Measurements from ENCODE around the gene MSRB2. TPM values are rescaled to one million over a fixed set of nuclear protein-coding genes. Genes with fewer than 3 reads are reported as not detected.

MSRB2 gene
- total and polyA plus RNA-seq, 12 donors, result 57.1 to 230 (median 175) TPM

- 91 to 95% methylated on average over 3 of the region's 3 CpGs for WGBS, 2 donors
- ATAC-seq, result no peak
- H3K4me1 ChIP-seq, result peaks cover 0 to 48% (median 40%) of the 10 kb centered on the region in 9 donors
- no peak for TF ChIP-seq CTCF (IDR thresholded peaks at IDR 0.05)
- intact Hi-C loops (cut with DNase I), result loop anchor here in 1 of 10 donors (10.0 kb wide), 1 partner anchor 844 kb away; no protein-coding TSS in a partner anchor
- H3K36me3 ChIP-seq, result peaks cover 0 to 4% (median 0%) of the 10 kb centered on the region in 9 donors
- H3K9me3 ChIP-seq, result peaks cover 0 to 14% (median 0%) of the 10 kb centered on the region in 11 donors
- no peak for DNase-seq
- no peak overlapping the region for H3K4me3 ChIP-seq
- no peaks in the 10 kb centered on the region for H3K27me3 ChIP-seq
- H3K27ac ChIP-seq, result no peak overlapping the region
Measured at GRCh38 chr10:23099079-23099478, 3.7 kb downstream of the MSRB2 start.

- no peak for TF ChIP-seq CTCF (IDR thresholded peaks at IDR 0.05)
- Histone ChIP-seq H3K4me3 (no peak overlapping the region), H3K4me1 (peaks cover 0 to 45% (median 37%) of the 10 kb centered on the region in 9 donors), H3K36me3 (peaks cover 0 to 11% (median 6%) of the 10 kb centered on the region in 9 donors), H3K27ac (peak overlapping the region in 3 of 10 donors; percentile 6 to 33 (median 32)), H3K27me3 (no peaks in the 10 kb centered on the region), H3K9me3 (peaks cover 0 to 14% (median 0%) of the 10 kb centered on the region in 11 donors)
- 64 to 74% methylated on average over 2 of the region's 2 CpGs for WGBS, 2 donors
- DNase-seq (no peak), ATAC-seq (no peak)
- intact Hi-C loops (cut with DNase I), result loop anchor here in 1 of 10 donors (10.0 kb wide), 1 partner anchor 845 kb away; no protein-coding TSS in a partner anchor
Measured at GRCh38 chr10:23099816-23100215, 4.4 kb downstream of the MSRB2 start.

DNA sequence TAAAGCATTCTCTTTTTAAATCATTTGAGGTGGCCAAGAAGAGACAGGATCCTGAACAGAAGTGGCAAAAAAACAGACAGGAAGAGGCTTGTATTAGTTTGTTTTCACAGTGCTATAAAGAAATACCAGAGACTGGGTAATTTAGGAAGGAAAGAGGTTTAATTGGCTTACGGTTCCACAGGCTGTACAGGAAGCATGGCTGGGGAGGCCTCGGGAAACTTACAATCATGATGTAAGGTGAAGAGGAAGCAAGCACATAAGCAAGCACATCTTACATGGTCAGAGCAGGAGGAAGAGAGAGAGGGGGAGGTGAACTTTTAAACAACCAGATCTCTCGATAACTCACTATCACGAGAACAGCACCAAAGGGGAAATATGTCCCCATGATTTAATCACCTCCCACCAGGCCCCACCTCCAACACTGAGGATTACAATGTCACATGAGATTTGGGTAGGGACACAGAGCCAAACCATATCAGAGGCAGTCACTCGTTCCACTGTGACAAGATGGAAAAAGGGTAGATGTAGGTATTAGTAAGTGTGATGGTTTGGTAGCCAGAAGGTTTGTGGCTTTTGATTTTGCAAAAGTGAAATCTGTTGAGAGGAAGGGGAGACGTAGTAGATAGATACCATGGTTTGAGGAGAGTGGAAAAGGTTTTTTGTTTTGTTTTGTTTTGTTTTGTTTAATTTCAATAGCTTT is 5.1 kb downstream of the MSRB2 start:
- H3K4me3 ChIP-seq, result no peak overlapping the region
- H3K4me1 ChIP-seq, result peaks cover 0 to 45% (median 35%) of the 10 kb centered on the region in 9 donors
- intact Hi-C loops (cut with DNase I), result no loop called here
- no peak for TF ChIP-seq CTCF (IDR thresholded peaks at IDR 0.05)
- H3K9me3 ChIP-seq, result peaks cover 0 to 14% (median 0%) of the 10 kb centered on the region in 11 donors
- ATAC-seq (peak in 1 of 8 donors; percentile 20), DNase-seq (no peak)
- H3K27me3 ChIP-seq, result no peaks in the 10 kb centered on the region
- H3K27ac ChIP-seq, result peak overlapping the region in 3 of 10 donors; percentile 6 to 33 (median 32)
- WGBS, 2 donors, result 57 to 60% methylated on average over 6 of the region's 6 CpGs
- H3K36me3 ChIP-seq, result peaks cover 0 to 18% (median 11%) of the 10 kb centered on the region in 9 donors

DNA sequence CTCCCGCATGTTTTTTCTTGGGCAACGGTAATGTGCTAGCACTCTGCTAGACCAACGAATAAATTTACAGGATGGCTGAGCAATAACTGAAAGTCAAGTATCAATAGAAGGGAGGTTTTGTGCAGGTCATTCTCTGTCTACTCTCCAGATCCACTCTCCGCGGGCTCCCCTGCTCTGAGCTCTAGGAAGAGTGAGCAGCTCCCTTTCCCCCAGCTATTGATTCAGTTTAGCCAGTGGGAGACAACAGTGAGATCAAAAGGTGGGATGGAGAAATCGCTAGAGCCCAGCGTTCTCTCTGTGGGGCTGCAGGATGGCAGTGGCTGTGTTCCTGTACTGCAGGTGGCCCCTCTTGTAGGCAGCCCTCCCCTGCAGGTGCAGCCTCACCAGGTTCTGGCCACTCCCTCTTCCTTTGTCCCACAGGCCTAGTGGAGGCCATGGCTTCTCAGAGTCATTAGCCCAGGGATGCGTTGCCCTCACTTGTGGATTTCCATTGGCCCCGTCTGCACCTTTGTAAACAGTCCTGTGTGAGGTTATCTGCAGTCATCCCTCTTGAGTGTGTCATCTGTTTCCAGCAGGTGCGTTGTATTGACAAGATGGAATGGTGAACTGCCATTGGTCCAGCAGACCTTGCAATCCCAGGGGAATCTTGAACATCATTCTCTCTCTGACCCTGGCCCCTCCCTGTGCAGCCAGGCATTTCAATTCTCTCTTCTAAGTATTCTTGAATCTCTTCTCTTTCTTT is 11.1 kb downstream of the MSRB2 start:
- DNase-seq (no peak), ATAC-seq (no peak)
- no peaks in the 10 kb centered on the region for H3K27me3 ChIP-seq
- H3K4me1 ChIP-seq, result no peaks in the 10 kb centered on the region
- no peak for TF ChIP-seq CTCF (IDR thresholded peaks at IDR 0.05)
- H3K9me3 ChIP-seq, result peaks cover 0 to 1% (median 0%) of the 10 kb centered on the region in 11 donors
- WGBS, 2 donors, result 91 to 92% methylated on average over 10 of the region's 10 CpGs
- intact Hi-C loops (cut with DNase I), result no loop called here
- peaks cover 0 to 77% (median 42%) of the 10 kb centered on the region in 9 donors for H3K36me3 ChIP-seq
- no peak overlapping the region for H3K4me3 ChIP-seq
- H3K27ac ChIP-seq, result no peak overlapping the region

All from heart right ventricle (tissue), 16 donors.